Hepatocyte (in vitro differentiated cells): Measurements from ENCODE around the gene DISP1.

Source experiments
- EZH2 ChIP-seq: fragments of 200-600 bp; sonication (generic); IDR thresholded peaks from 2 replicates; pipeline ENCODE4 v1.6.1; 2016; ENCODE audit warnings: antibody characterized with exemption, mild to moderate bottlenecking, borderline replicate concordance
- EZH2phosphoT487 ChIP-seq: fragments of 200-600 bp; sonication (generic); IDR thresholded peaks from one replicate; pipeline ENCODE4 v1.6.1; 2018; ENCODE audit warnings: antibody characterized with exemption, mild to moderate bottlenecking, low read depth, moderate library complexity; ENCODE audit not compliant: unreplicated experiment, severe bottlenecking
- TF ChIP-seq, protein P1 (sequence below): fragments of 200-600 bp; sonication (generic); IDR thresholded peaks from 2 replicates; pipeline ENCODE4 v1.5.1; 2016; ENCODE audit warnings: antibody characterized with exemption, mild to moderate bottlenecking; ENCODE audit not compliant: poor library complexity

DNA sequence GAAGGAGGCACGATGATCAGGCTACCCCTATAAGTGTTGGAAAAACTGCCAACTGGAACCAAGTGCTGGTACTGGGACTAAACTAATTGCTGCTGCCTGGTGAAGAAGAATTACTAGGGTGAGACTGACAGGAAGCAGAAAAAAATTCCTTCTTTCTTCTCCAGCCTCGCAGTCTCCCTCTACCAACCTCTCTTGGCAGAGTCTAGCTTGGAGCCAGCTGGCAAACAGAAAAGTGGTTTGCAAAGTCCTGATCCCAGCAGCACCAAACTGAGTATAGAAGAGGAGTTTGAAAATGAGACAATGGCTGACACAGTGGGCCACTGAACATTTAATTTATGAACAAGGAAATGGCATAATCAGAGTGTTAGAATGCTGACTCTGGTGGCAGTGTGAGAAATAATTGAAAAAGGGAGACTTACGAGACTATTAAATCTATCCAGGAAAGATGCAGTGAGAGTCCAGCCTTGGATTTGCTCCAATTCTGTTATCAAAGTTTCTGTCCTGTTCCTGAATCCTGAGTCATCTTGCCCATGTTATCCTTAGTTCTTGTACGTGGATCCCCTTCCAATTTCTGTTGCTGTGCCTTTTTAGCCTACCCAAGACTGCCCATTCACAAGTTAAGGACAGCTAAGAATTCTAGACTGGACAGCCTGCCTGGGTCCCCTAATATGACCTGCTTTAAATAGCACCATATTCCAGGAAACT, 23.7 kb upstream of the DISP1 start:
- no peak for TF ChIP-seq EZH2phosphoT487
- TF ChIP-seq, protein P1, sequence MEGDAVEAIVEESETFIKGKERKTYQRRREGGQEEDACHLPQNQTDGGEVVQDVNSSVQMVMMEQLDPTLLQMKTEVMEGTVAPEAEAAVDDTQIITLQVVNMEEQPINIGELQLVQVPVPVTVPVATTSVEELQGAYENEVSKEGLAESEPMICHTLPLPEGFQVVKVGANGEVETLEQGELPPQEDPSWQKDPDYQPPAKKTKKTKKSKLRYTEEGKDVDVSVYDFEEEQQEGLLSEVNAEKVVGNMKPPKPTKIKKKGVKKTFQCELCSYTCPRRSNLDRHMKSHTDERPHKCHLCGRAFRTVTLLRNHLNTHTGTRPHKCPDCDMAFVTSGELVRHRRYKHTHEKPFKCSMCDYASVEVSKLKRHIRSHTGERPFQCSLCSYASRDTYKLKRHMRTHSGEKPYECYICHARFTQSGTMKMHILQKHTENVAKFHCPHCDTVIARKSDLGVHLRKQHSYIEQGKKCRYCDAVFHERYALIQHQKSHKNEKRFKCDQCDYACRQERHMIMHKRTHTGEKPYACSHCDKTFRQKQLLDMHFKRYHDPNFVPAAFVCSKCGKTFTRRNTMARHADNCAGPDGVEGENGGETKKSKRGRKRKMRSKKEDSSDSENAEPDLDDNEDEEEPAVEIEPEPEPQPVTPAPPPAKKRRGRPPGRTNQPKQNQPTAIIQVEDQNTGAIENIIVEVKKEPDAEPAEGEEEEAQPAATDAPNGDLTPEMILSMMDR: no peak
- no peak for TF ChIP-seq EZH2
